HepG2 (cell line): ENCODE data around the gene CASTOR1. TPM values are rescaled to one million over a fixed set of nuclear protein-coding genes. Genes with fewer than 3 reads are reported as not detected.

ENCODE experiments used
- ATAC-seq: fragments of 200-7000 bp; cut with Tn5 transposase; 3 replicates; pipeline ENCODE4 v1.9.1; 2020; ENCODE audit warnings: mild to moderate bottlenecking, moderate library complexity
- BruUV-seq: library from RNA; stranded (reverse); fragments of 400-500 nt; replicated peaks from 2 replicates; lab custom pipeline; 2021; lab: Mats Ljungman, UMichigan
- CTCF ChIA-PET: fragments of 300-600 bp; formaldehyde crosslinking; extraction: SDS; loops from one replicate; lab custom pipeline; 2021; ENCODE audit warnings: low total read pairs, inconsistent platforms, low intra/inter-chr PET ratio; lab: Yijun Ruan, JAX
- POLR2A ChIA-PET: fragments of 350-600 bp; sonication (Branson Sonifier 250); formaldehyde crosslinking; loops from one replicate; lab custom pipeline; 2020; ENCODE audit warnings: antibody characterized with exemption, inconsistent platforms; lab: Yijun Ruan, JAX
- DNase-seq: peaks from one replicate; pipeline ENCODE4 v3.0.0-alpha.2; 2015; ENCODE audit warnings: low spot score
- FAIRE-seq: peaks from 3 replicates; lab custom pipeline; 2011; peaks lifted over from hg19 to GRCh38; lab: Jason Lieb, UNC
- H2AFZ ChIP-seq: one replicate; pipeline ENCODE4 v1.6.1; 2011; ENCODE audit warnings: low read length, inconsistent platforms
- H3K27ac ChIP-seq: fragments of 300-600 bp; 3 replicates; pipeline ENCODE4 v1.8.0; 2011; ENCODE audit warnings: mixed run types, mild to moderate bottlenecking, mixed read lengths, low read length, inconsistent platforms; ENCODE audit not compliant: insufficient read depth; ENCODE audit errors: extremely low read length
- H3K27me3 ChIP-seq, 2 experiments: fragments of 200-600 bp in 1 of 2; 2 replicates in 1 of 2; 3 replicates in 1 of 2; pipeline versions ENCODE4 v1.6.0 to v1.8.0; 2011; ENCODE audit warnings: low read length in 2 of 2, mild to moderate bottlenecking in 2 of 2, moderate library complexity in 2 of 2, inconsistent platforms in 1 of 2; ENCODE audit not compliant: insufficient read depth in 2 of 2, control insufficient read depth in 1 of 2
- H3K36me3 ChIP-seq, 2 experiments: fragments of 200-600 bp in 1 of 2; replicated peaks in 1 of 2; 2 replicates in 1 of 2; 3 replicates in 1 of 2; pipeline versions ENCODE4 v1.5.1 to v1.8.0; 2011; ENCODE audit warnings: low read length in 2 of 2, inconsistent platforms in 1 of 2; ENCODE audit not compliant: insufficient read depth in 2 of 2, control insufficient read depth in 1 of 2
- H3K4me1 ChIP-seq: 2 replicates; pipeline ENCODE4 v1.5.1; 2012; ENCODE audit warnings: low read length, inconsistent platforms; ENCODE audit not compliant: insufficient read depth
- H3K4me2 ChIP-seq: 2 replicates; pipeline ENCODE4 v1.6.0; 2011; ENCODE audit warnings: low read depth, low read length, inconsistent platforms
- H3K4me3 ChIP-seq, 3 experiments: fragments of 200-600 bp in 1 of 3; sonication (generic), shearing (Covaris generic) in 1 of 3; replicated peaks in 1 of 3; 2 replicates each; pipeline ENCODE4 v1.5.1; 2011 to 2016; ENCODE audit warnings: low read length in 3 of 3, inconsistent platforms in 2 of 3, low read depth in 2 of 3, mild to moderate bottlenecking in 2 of 3, control low read depth in 1 of 3, mixed read lengths in 1 of 3; ENCODE audit not compliant: insufficient read depth in 1 of 3
- H3K79me2 ChIP-seq: one replicate; pipeline ENCODE4 v1.6.1; 2011; ENCODE audit warnings: low read length, inconsistent platforms; ENCODE audit not compliant: insufficient read depth
- H3K9ac ChIP-seq: 2 replicates; pipeline ENCODE4 v1.6.0; 2011; ENCODE audit warnings: mild to moderate bottlenecking, low read depth, low read length, inconsistent platforms; ENCODE audit not compliant: insufficient read depth
- H3K9me3 ChIP-seq: 2 replicates; pipeline ENCODE4 v1.5.1; 2012; ENCODE audit warnings: mild to moderate bottlenecking, low read length
- H4K20me1 ChIP-seq: 2 replicates; pipeline ENCODE4 v1.6.0; 2011; ENCODE audit warnings: inconsistent platforms, mild to moderate bottlenecking, low read length, moderate library complexity; ENCODE audit not compliant: insufficient read depth
- GZF1 ChIP-seq: sonication (generic); formaldehyde crosslinking; IDR thresholded peaks from 2 replicates; pipeline ENCODE4 v1.5.1; 2020; ENCODE audit warnings: mild to moderate bottlenecking, missing genetic modification reagents
- HOXA3 ChIP-seq: sonication (generic); formaldehyde crosslinking; IDR thresholded peaks from 2 replicates; pipeline ENCODE4 v1.5.0; 2020; ENCODE audit warnings: missing genetic modification reagents
- RFX1 ChIP-seq: fragments of 450-650 bp; IDR thresholded peaks from 2 replicates; pipeline ENCODE4 v1.6.1; 2017
- TAF15 ChIP-seq: fragments of 200-400 bp; formaldehyde crosslinking; IDR thresholded peaks from one replicate; pipeline ENCODE4 v1.6.1; 2018; ENCODE audit warnings: mild to moderate bottlenecking, low read depth, low read length; ENCODE audit not compliant: poor library complexity, severe bottlenecking
- ZNF629 ChIP-seq: sonication (generic); formaldehyde crosslinking; conservative IDR thresholded peaks from 2 replicates; pipeline ENCODE4 v1.5.0; 2020; ENCODE audit warnings: missing genetic modification reagents
- WGBS: methylation state at CpG from one replicate; pipeline ENCODE4 v1.1.6; 2017; ENCODE audit warnings: low lambda C conversion rate; 5-methylcytosine and 5-hydroxymethylcytosine counted together
- in situ Hi-C: cut with HindIII; loops from 2 replicates; pipeline ENCODE4 v1.10.0; 2017; ENCODE audit warnings: low pct_unique_long_range_greater_than_20kb; ENCODE audit not compliant: extremely low pct_ligation_motif_present
- intact Hi-C: fragments of 100-400 bp; cut with micrococcal nuclease; formaldehyde crosslinking; loops from one replicate; pipeline ENCODE4 v1.10.0; 2022; ENCODE audit not compliant: unreplicated experiment
- polyA plus RNA-seq, 8 experiments: library from polyadenylated mRNA; depleted of rRNA in 3 of 8; stranded (reverse) in 7 of 8; unstranded in 1 of 8; fragments of >200 nt; fragmentation: Illumina TruSeq in 4 of 8; extraction: Trizol in 4 of 8; gene quantifications; 2 replicates each; pipeline versions ENCODE4 v1.2.1 to v1.2.3, GENCODE V29; 2011 to 2016; ENCODE audit warnings: low read depth in 4 of 8, missing spikeins in 1 of 8, mixed read lengths in 1 of 8; ENCODE audit not compliant: insufficient read depth in 1 of 8
- total RNA-seq, 5 experiments: library from RNA; depleted of rRNA; stranded (reverse); fragments of >200 nt; fragmentation: Illumina TruSeq; extraction: Trizol; gene quantifications; 2 replicates each; pipeline ENCODE4 v1.2.3, GENCODE V29; 2016; ENCODE audit warnings: low read depth in 1 of 5
- TF ChIP-seq, protein P1 (sequence below): sonication (generic); formaldehyde crosslinking; IDR thresholded peaks from 2 replicates; pipeline ENCODE4 v1.4.0; 2020; ENCODE audit warnings: mild to moderate bottlenecking, missing genetic modification reagents

Gene CASTOR1
- total and polyA plus RNA-seq, 2 of the 13 experiments (the other 11 are each of a cell fraction or from before 2014, with no cell fraction given) = 2.6 to 4.4 TPM

DNA sequence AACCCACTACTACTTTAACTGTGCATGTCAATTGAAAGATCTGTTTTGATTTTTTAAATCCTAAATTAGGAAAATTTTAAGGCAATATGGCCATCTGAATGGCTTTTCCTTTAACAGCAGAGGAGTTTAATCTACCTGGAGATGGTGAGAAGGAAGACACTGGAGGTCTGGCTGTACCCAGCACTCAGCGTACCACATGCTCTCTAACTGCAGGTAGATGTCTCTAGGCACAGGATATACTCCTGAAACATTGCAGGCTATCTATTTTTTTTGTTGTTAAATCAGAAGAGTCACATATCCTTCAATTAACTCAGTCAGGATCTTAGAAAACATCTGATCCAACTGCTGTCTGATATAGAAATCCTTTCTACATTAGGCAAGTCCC lies 17.3 kb upstream of the CASTOR1 start (continued):
- TF ChIP-seq TAF15 (no peak), HOXA3 (CRISPR knock-in tag) (no peak)
- TF ChIP-seq, protein P1, sequence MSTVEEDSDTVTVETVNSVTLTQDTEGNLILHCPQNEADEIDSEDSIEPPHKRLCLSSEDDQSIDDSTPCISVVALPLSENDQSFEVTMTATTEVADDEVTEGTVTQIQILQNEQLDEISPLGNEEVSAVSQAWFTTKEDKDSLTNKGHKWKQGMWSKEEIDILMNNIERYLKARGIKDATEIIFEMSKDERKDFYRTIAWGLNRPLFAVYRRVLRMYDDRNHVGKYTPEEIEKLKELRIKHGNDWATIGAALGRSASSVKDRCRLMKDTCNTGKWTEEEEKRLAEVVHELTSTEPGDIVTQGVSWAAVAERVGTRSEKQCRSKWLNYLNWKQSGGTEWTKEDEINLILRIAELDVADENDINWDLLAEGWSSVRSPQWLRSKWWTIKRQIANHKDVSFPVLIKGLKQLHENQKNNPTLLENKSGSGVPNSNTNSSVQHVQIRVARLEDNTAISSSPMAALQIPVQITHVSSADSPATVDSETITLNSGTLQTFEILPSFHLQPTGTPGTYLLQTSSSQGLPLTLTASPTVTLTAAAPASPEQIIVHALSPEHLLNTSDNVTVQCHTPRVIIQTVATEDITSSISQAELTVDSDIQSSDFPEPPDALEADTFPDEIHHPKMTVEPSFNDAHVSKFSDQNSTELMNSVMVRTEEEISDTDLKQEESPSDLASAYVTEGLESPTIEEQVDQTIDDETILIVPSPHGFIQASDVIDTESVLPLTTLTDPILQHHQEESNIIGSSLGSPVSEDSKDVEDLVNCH = no peak

DNA sequence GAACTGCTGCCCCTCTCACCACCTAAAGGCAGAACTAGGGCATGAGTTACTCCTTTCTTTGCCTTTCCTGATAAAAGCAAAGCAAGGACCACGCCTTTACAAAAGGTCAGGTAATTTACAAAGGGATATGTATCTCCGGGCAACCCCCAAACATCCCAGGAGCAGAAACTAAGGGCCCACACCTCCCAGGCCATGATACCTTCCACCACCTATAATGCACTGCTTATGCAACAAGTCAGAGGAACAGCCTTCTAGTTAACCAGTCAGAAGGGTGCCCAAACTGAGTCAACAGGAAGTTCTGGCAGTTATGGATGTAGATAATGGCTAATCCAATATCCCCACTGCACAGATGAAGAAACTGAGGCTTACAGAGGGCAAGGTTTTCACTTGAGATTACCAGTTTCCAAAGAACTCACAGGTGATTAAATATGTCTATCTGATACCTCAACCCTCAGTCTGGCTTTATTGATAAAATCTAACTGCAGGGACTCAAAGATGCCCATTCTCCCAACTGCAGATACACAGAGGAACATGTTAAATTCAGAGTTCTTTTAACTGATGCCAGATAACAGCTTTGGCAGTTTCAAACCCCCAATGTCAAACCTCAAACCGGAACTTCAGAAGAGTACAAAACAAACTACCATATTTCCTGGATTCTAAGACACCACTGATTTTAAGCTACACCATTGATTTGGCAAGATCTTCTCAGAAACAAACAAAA lies 16.8 kb upstream of the CASTOR1 start:
- FAIRE-seq (no peak), ATAC-seq (no peak), DNase-seq (no peak)
- 85% methylated on average over 3 of the region's 3 CpGs for WGBS
- Histone ChIP-seq H2AFZ (no peak overlapping the region), H3K9ac (no peak overlapping the region), H3K9me3 (no peaks in the 10 kb centered on the region), H3K4me1 (peaks cover 5% of the 10 kb centered on the region; the same call in 1 of the 2 replicates)
- CTCF ChIA-PET = no interaction called here
- peak; percentile 86 for TF ChIP-seq ZNF629
- TF ChIP-seq RFX1 = no peak
- 0 out of 2 replicates have a peak, but pooled peaks have one; percentile 30 for TF ChIP-seq GZF1 (CRISPR knock-in tag)
- TF ChIP-seq, all 625 proteins: peak for 2
- no peaks in the 10 kb centered on the region for H4K20me1 ChIP-seq
- no peak overlapping the region for H3K4me2 ChIP-seq
- H3K36me3 ChIP-seq = peaks cover 3 to 8% of the 10 kb centered on the region in 2 experiments; a peak in 2 of 5 replicates
- no peak overlapping the region for H3K27ac ChIP-seq
- H3K4me3 ChIP-seq = no peak overlapping the region
- in situ Hi-C loops (no loop called here), intact Hi-C loops (no loop called here)
- POLR2A ChIA-PET = no interaction called here
- BruUV-seq = no TSS peak
- H3K79me2 ChIP-seq = no peaks in the 10 kb centered on the region
- H3K27me3 ChIP-seq = no peaks in the 10 kb centered on the region
